ENCODE measurements around the gene EXOC4. TPM values are rescaled to one million over a fixed set of nuclear protein-coding genes. Genes with fewer than 3 reads are reported as not detected.

EXOC4 gene
- total RNA-seq, 1 experiment from 2014 or later: 66.2 TPM

DNA sequence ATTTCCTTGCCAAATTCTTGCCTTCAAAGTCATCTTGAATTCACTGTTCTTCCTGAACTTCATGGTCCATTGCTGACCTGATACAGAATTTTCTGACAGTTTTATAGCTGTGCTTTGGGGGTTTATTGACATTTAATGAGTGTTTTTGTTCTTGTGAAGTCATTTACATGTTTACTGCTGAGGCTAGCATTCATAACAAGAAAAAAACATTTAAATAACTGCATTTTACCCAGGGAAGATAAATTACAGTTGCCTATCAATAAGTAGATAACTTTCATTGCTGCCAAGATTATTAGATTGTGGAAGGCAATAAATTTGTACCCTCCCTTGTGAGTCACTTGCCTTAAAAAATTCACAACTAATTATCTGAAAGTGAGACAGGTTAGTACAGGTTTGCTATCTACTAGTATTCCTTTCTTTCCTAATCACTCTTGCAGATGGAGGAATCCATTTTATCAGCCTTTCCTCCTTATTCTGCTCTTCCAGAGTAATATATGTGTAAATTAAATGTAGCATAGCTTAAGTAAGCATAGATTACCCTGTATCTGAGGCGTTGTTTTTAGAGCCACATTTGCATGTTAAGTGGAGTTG is 178.4 kb downstream of the EXOC4 start:
- no peaks in the 10 kb centered on the region for H3K27me3 ChIP-seq (replicated peaks; ENCODE audit: control insufficient read depth, insufficient read depth, low read length)
- Mint-ChIP-seq H3K36me3 (ENCODE audit: insufficient read depth, unreplicated experiment) (peaks cover 6% of the 10 kb centered on the region), H3K27me3 (ENCODE audit: insufficient read depth, unreplicated experiment) (no peaks in the 10 kb centered on the region), H3K9me3 (ENCODE audit: unreplicated experiment) (no peaks in the 10 kb centered on the region), H3K4me1 (ENCODE audit: low read depth, unreplicated experiment) (peaks cover 17% of the 10 kb centered on the region), H3K27ac (ENCODE audit: unreplicated experiment) (no peak overlapping the region), H3K4me3 (ENCODE audit: unreplicated experiment) (no peak overlapping the region)
- CTCF ChIA-PET: no interaction called here
- peaks cover 14% of the 10 kb centered on the region for H3K4me1 ChIP-seq
- no peak for DNase-seq
- intact Hi-C loops (cut with micrococcal nuclease; ENCODE audit: unreplicated experiment): loop anchor here (5.0 kb wide), 1 partner anchor 199 kb away; no protein-coding TSS in a partner anchor
- POLR2A ChIA-PET: no interaction called here
- no peak overlapping the region for H3K4me3 ChIP-seq (ENCODE audit: low read depth, low read length)
- TF ChIP-seq, protein P1, sequence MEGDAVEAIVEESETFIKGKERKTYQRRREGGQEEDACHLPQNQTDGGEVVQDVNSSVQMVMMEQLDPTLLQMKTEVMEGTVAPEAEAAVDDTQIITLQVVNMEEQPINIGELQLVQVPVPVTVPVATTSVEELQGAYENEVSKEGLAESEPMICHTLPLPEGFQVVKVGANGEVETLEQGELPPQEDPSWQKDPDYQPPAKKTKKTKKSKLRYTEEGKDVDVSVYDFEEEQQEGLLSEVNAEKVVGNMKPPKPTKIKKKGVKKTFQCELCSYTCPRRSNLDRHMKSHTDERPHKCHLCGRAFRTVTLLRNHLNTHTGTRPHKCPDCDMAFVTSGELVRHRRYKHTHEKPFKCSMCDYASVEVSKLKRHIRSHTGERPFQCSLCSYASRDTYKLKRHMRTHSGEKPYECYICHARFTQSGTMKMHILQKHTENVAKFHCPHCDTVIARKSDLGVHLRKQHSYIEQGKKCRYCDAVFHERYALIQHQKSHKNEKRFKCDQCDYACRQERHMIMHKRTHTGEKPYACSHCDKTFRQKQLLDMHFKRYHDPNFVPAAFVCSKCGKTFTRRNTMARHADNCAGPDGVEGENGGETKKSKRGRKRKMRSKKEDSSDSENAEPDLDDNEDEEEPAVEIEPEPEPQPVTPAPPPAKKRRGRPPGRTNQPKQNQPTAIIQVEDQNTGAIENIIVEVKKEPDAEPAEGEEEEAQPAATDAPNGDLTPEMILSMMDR (IDR thresholded peaks at IDR 0.05; ENCODE audit: insufficient read depth in 1 of 2, low read depth in 1 of 2, low read length in 1 of 2, severe bottlenecking in 1 of 2, unreplicated experiment in 1 of 2): no peak
- H3K9me3 ChIP-seq: no peaks in the 10 kb centered on the region
- BruUV-seq (replicated peaks): no TSS peak
- no peaks in the 10 kb centered on the region for H3K36me3 ChIP-seq (ENCODE audit: control insufficient read depth, insufficient read depth, low read length)

DNA sequence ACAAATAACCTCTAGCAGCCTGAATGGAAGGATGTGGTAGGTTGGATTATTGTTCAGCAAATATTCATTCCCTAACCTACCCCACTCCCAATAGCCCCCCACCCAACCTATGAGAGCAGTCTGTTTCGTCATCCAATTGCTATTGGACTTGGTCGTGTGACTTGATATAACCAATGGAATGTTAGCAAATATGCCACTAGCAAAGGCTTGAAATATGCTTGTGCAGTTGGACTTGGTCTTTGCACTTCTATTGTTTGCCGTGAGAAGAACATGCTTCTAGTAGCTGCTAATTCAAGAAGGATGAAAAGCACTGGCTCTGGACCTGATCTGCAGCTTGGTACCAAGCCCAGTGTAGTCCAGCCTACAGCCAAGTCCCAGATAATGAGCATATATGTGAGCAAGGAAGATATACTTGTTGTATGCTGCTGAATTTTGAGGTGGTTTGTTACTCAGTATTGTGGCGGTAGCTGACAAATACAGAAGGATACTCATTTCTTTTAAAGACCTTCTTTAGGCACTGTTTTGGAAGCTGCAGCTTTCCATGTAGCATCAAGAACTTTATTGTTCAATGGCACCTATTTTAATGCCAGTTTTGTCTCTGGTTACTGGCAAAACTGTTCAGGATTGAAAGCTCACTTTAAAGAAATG is 180.4 kb downstream of the EXOC4 start:
- intact Hi-C loops (cut with micrococcal nuclease; ENCODE audit: unreplicated experiment): loop anchor here (5.0 kb wide), 1 partner anchor 201 kb away; no protein-coding TSS in a partner anchor
- DNase-seq: no peak
- Mint-ChIP-seq H3K36me3 (ENCODE audit: insufficient read depth, unreplicated experiment) (peaks cover 6% of the 10 kb centered on the region), H3K27ac (ENCODE audit: unreplicated experiment) (no peak overlapping the region), H3K4me3 (ENCODE audit: unreplicated experiment) (no peak overlapping the region), H3K9me3 (ENCODE audit: unreplicated experiment) (no peaks in the 10 kb centered on the region), H3K27me3 (ENCODE audit: insufficient read depth, unreplicated experiment) (no peaks in the 10 kb centered on the region), H3K4me1 (ENCODE audit: low read depth, unreplicated experiment) (peaks cover 17% of the 10 kb centered on the region)
- Histone ChIP-seq H3K36me3 (ENCODE audit: control insufficient read depth, insufficient read depth, low read length) (no peaks in the 10 kb centered on the region), H3K4me1 (peaks cover 14% of the 10 kb centered on the region), H3K4me3 (ENCODE audit: low read depth, low read length) (no peak overlapping the region), H3K27me3 (replicated peaks; ENCODE audit: control insufficient read depth, insufficient read depth, low read length) (no peaks in the 10 kb centered on the region), H3K9me3 (no peaks in the 10 kb centered on the region)
- TF ChIP-seq, protein P1 (IDR thresholded peaks at IDR 0.05; ENCODE audit: insufficient read depth in 1 of 2, low read depth in 1 of 2, low read length in 1 of 2, severe bottlenecking in 1 of 2, unreplicated experiment in 1 of 2): no peak
- POLR2A ChIA-PET: no interaction called here
- CTCF ChIA-PET: interaction anchor here (1.0 to 1.8 kb wide), 4 partner anchors 11 to 853 kb away, joined by 4 to 6 read pairs (median 5); no protein-coding TSS in a partner anchor
- BruUV-seq (replicated peaks): no TSS peak

DNA sequence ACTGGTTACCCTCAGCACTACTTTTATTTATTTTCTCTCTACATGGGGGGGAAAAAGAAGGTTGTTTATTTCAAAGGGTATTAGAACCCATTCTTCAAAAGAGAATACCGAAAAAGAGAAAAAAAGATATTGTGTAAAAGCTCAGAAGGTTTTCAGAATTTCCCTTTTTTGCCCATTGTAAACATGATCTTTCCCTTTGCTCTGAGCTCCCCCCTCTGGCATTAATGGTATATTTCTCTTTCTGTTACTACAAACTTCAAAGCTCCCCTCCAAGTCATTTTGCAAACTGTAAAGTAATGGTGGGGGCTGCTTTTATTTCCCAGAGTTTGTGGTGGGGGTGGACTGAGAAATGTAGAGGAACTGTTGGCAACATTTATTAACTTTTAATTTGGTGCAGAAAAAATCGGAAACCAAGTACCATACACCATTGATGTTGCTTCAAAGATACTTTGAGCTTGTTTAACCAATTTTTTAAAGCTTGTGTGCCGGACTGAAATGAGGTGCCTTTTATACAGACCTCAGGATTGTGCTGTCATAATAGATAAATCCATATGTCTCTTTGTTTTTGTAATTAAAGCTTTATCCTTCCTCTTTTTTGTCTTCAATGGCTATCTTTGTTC is 181.5 kb downstream of the EXOC4 start:
- Mint-ChIP-seq H3K9me3 (ENCODE audit: unreplicated experiment) (no peaks in the 10 kb centered on the region), H3K36me3 (ENCODE audit: insufficient read depth, unreplicated experiment) (peaks cover 6% of the 10 kb centered on the region), H3K27ac (ENCODE audit: unreplicated experiment) (no peak overlapping the region), H3K4me3 (ENCODE audit: unreplicated experiment) (no peak overlapping the region), H3K4me1 (ENCODE audit: low read depth, unreplicated experiment) (peaks cover 17% of the 10 kb centered on the region), H3K27me3 (ENCODE audit: insufficient read depth, unreplicated experiment) (no peaks in the 10 kb centered on the region)
- no TSS peak for BruUV-seq (replicated peaks)
- Histone ChIP-seq H3K4me1 (peaks cover 14% of the 10 kb centered on the region), H3K36me3 (ENCODE audit: control insufficient read depth, insufficient read depth, low read length) (no peaks in the 10 kb centered on the region), H3K9me3 (no peaks in the 10 kb centered on the region), H3K27me3 (replicated peaks; ENCODE audit: control insufficient read depth, insufficient read depth, low read length) (no peaks in the 10 kb centered on the region), H3K4me3 (ENCODE audit: low read depth, low read length) (no peak overlapping the region)
- TF ChIP-seq, protein P1 (IDR thresholded peaks at IDR 0.05; ENCODE audit: insufficient read depth in 1 of 2, low read depth in 1 of 2, low read length in 1 of 2, severe bottlenecking in 1 of 2, unreplicated experiment in 1 of 2): peak; percentile 48 to 53
- ChIA-PET CTCF (interaction anchor here (0.5 to 1.8 kb wide), 9 partner anchors 10 to 1113 kb away, joined by 3 to 8 read pairs (median 4); partner anchors contain the start of gene CHCHD3), POLR2A (no interaction called here)
- peak in 1 of 2 experiments; percentile 31 for DNase-seq
- intact Hi-C loops (cut with micrococcal nuclease; ENCODE audit: unreplicated experiment): loop anchor here (1.0 to 5.0 kb wide), 3 partner anchors 159 to 503 kb away; no protein-coding TSS in a partner anchor
